ENCODE results near the gene GARIN5B. TPM values are rescaled to one million over a fixed set of nuclear protein-coding genes. Genes with fewer than 3 reads are reported as not detected.
A peak's percentile ranks its signal among the peaks of the same experiment; 100 is the strongest.
"Not testable (repeated sequence)": the region's sequence is repeated elsewhere in the genome, so short reads cannot be mapped to it uniquely, and the experiment has no call there.

GARIN5B gene
- total and polyA plus RNA-seq, 2 of the 4 experiments (the other 2 are of a cell fraction): not detected

- H2AK5ac ChIP-seq (ENCODE audit: low read depth, low read length); H3K9ac ChIP-seq (ENCODE audit: low read depth, low read length); H3K27me3 ChIP-seq (ENCODE audit: control insufficient read depth, insufficient read depth, low read length); H3K79me1 ChIP-seq (ENCODE audit: low read depth in 1 of 2, low read length in 2 of 2); H2BK20ac ChIP-seq (ENCODE audit: low read depth, low read length); H3K56ac ChIP-seq (ENCODE audit: extremely low read depth, insufficient read depth, low read length); DNase-seq; POLR2A ChIA-PET (ENCODE audit: unreplicated experiment); H2BK5ac ChIP-seq (ENCODE audit: low read depth, low read length, poor library complexity, severe bottlenecking); H4K8ac ChIP-seq (ENCODE audit: low read depth in 2 of 2, low read length in 2 of 2); BruUV-seq (replicated peaks); H2AK9ac ChIP-seq (replicated peaks; ENCODE audit: low read depth, low read length, poor library complexity); H4K5ac ChIP-seq (ENCODE audit: low read depth, low read length); H3K4me1 ChIP-seq (ENCODE audit: control insufficient read depth, insufficient read depth, low read length); H2AFZ ChIP-seq (replicated peaks; ENCODE audit: low read length, poor library complexity); H4K91ac ChIP-seq (ENCODE audit: insufficient read depth, low read depth, low read length); dilution Hi-C loops (cut with HindIII; ENCODE audit: low sequenced_read_pairs, unreplicated experiment); intact Hi-C loops (cut with micrococcal nuclease); H4K20me1 ChIP-seq (ENCODE audit: insufficient read depth, low read length); H3K36me3 ChIP-seq (ENCODE audit: control insufficient read depth, insufficient read depth, low read length); H3K9me3 ChIP-seq (ENCODE audit: control insufficient read depth, insufficient read depth, low read length); H3K9me1 ChIP-seq (ENCODE audit: insufficient read depth, low read length); H3K4ac ChIP-seq (ENCODE audit: low read depth, low read length); H3K23ac ChIP-seq (ENCODE audit: low read depth, low read length); H2BK120ac ChIP-seq (ENCODE audit: low read depth, low read length); H3K27ac ChIP-seq (ENCODE audit: insufficient read depth, low read length); H3K4me2 ChIP-seq (ENCODE audit: low read depth, low read length); ATAC-seq (ENCODE audit: low read depth); H3K18ac ChIP-seq (ENCODE audit: low read depth, low read length); in situ Hi-C loops (cut with MboI; ENCODE audit: low sequenced_read_pairs); H3K14ac ChIP-seq (replicated peaks; ENCODE audit: low read depth, low read length); H3K4me3 ChIP-seq (ENCODE audit: insufficient read depth, low read depth, low read length); H2BK15ac ChIP-seq (ENCODE audit: low read depth, low read length): not testable (repeated sequence)
- 83% methylated on average over 1 of the region's 4 CpGs; no CpG with 5 or more reads in 1 of the 2 experiments for WGBS, 2 experiments (ENCODE audit: extremely low coverage in 2 of 2, insufficient read length in 1 of 2)
- CTCF ChIA-PET: interaction anchor here (0.7 kb wide), 1 partner anchor 779 kb away, joined by 4 read pairs; no protein-coding TSS in a partner anchor
- peak; percentile 91 for TF ChIP-seq RFX5 (IDR thresholded peaks at IDR 0.05; ENCODE audit: low read depth, low read length)
Measured at GRCh38 chr19:55328774-55329318, 34.2 kb downstream of the GARIN5B start.
